Measurements from ENCODE around the gene SHOC2.

SHOC2 gene

DNA sequence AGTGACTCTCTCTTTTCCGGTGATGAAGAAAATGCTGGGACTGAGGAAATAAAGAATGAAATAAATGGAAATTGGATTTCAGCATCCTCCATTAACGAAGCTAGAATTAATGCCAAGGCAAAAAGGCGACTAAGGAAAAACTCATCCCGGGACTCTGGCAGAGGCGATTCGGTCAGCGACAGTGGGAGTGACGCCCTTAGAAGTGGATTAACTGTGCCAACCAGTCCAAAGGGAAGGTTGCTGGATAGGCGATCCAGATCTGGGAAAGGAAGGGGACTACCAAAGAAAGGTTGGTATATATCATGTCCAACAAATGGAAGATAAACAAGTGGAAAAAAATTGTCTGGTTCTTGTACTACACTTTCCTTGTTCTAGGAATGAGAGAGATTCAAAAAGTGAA lies 38.2 kb upstream of the SHOC2 start:
- Histone ChIP-seq H3K4me1 (ENCODE audit: control insufficient read depth, insufficient read depth, low read length) (peaks cover 3% of the 10 kb centered on the region), H3K27ac (ENCODE audit: low read length) (no peak overlapping the region), H3K36me3 (ENCODE audit: control insufficient read depth in 2 of 2, insufficient read depth in 2 of 2, low read length in 2 of 2) (peaks cover 9 to 10% of the 10 kb centered on the region in 2 donors), H3K27me3 (ENCODE audit: control insufficient read depth in 1 of 2, insufficient read depth in 2 of 2, low read length in 2 of 2) (no peaks in the 10 kb centered on the region), H3K4me3 (ENCODE audit: low read length in 2 of 2) (no peak overlapping the region), H3K9ac (ENCODE audit: low read length in 2 of 2) (no peak overlapping the region), H3K9me3 (ENCODE audit: control insufficient read depth in 2 of 2, low read length in 2 of 2) (no peaks in the 10 kb centered on the region)

DNA sequence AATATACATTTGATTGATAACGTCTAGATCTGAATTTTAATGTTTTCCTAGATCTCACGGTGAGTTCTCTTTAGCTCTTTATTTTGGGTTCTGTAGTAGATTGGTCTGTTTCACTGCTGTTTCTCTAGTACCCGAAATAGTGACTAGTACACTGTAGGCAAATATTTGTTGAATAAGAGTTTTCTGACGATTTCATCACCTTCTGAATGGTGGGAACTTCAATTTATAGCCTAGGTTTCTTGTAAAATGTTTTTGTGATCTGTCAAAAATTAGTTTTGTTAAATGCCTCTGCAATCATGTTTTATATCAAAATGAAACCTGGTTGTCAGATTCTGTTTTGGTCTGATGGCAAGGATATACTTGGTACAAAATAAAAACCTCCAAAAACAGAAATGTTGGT lies 37.5 kb upstream of the SHOC2 start:
- no peak overlapping the region for H3K27ac ChIP-seq (ENCODE audit: low read length)
- H3K9me3 ChIP-seq (ENCODE audit: control insufficient read depth in 2 of 2, low read length in 2 of 2): no peaks in the 10 kb centered on the region
- H3K36me3 ChIP-seq (ENCODE audit: control insufficient read depth in 2 of 2, insufficient read depth in 2 of 2, low read length in 2 of 2): peaks cover 9 to 10% of the 10 kb centered on the region in 2 donors
- H3K4me3 ChIP-seq (ENCODE audit: low read length in 2 of 2): no peak overlapping the region
- peaks cover 3% of the 10 kb centered on the region for H3K4me1 ChIP-seq (ENCODE audit: control insufficient read depth, insufficient read depth, low read length)
- H3K27me3 ChIP-seq (ENCODE audit: control insufficient read depth in 1 of 2, insufficient read depth in 2 of 2, low read length in 2 of 2): no peaks in the 10 kb centered on the region
- H3K9ac ChIP-seq (ENCODE audit: low read length in 2 of 2): no peak overlapping the region

DNA sequence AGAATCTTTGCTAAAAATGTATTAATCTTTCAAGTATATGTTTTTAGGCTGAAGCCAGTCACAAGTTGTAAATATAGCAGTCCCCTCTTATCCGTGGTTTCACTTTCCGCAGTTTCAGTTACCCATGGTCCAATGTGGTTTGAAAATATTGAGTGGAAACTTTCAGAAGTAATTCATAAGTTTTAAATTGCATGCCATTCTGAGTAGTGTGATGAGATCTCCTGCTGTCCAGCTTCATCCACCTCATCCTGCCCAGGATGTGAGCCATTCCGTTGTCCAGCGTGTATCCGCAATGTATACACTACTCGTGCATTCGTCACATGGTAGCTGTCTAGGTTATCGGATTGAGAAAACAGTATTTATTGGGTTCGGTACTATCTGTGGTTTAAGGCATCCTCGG lies 35.5 kb upstream of the SHOC2 start:
- Histone ChIP-seq H3K9me3 (ENCODE audit: control insufficient read depth in 2 of 2, low read length in 2 of 2) (no peaks in the 10 kb centered on the region), H3K36me3 (ENCODE audit: control insufficient read depth in 2 of 2, insufficient read depth in 2 of 2, low read length in 2 of 2) (peaks cover 11 to 15% of the 10 kb centered on the region in 2 donors), H3K27me3 (ENCODE audit: control insufficient read depth in 1 of 2, insufficient read depth in 2 of 2, low read length in 2 of 2) (no peaks in the 10 kb centered on the region), H3K4me3 (ENCODE audit: low read length in 2 of 2) (peak overlapping the region; percentile 36 to 59), H3K27ac (ENCODE audit: low read length) (no peak overlapping the region), H3K9ac (ENCODE audit: low read length in 2 of 2) (peak overlapping the region in 1 of 2 donors; percentile 34), H3K4me1 (ENCODE audit: control insufficient read depth, insufficient read depth, low read length) (peaks cover 3% of the 10 kb centered on the region)

DNA sequence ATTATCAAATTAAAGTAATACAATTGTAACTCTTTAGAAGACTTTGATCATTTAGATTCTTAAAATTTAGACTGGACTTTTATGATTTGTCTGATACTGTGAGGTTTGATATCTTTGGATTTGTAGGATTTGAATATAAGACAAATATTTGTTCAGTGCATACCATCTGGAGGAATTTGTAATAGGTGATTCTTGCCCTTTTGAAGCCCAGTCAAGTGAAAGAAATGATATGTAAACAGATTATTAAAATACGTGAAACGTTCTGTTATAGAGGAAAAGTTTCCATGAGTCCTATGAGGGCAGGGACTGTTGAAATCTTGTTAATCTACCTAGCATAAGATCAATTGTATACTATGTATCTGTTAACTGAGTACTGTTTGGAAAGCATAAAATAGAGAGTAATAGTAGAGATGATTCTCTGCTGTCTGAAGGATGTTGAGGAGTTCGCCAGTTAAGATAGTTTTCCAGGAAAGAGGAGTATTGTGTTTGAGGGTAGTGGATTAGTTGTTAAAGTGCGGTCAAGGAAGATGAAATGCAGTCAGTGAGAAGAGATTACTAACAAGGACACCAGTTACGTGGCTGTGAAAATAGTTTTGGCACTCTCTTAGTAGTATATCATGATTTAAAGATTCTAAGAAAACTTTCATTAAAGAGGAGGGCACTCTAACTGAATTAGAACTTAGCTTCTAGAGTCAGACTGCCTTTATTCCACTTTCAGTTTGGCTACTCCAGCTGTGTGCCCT lies 33.3 kb upstream of the SHOC2 start:
- H3K4me3 ChIP-seq (ENCODE audit: low read length in 2 of 2): no peak overlapping the region
- H3K4me1 ChIP-seq (ENCODE audit: control insufficient read depth, insufficient read depth, low read length): peaks cover 3% of the 10 kb centered on the region
- no peaks in the 10 kb centered on the region for H3K9me3 ChIP-seq (ENCODE audit: control insufficient read depth in 2 of 2, low read length in 2 of 2)
- H3K9ac ChIP-seq (ENCODE audit: low read length in 2 of 2): no peak overlapping the region
- peaks cover 11 to 21% of the 10 kb centered on the region in 2 donors for H3K36me3 ChIP-seq (ENCODE audit: control insufficient read depth in 2 of 2, insufficient read depth in 2 of 2, low read length in 2 of 2)
- no peak overlapping the region for H3K27ac ChIP-seq (ENCODE audit: low read length)
- H3K27me3 ChIP-seq (ENCODE audit: control insufficient read depth in 1 of 2, insufficient read depth in 2 of 2, low read length in 2 of 2): no peaks in the 10 kb centered on the region

DNA sequence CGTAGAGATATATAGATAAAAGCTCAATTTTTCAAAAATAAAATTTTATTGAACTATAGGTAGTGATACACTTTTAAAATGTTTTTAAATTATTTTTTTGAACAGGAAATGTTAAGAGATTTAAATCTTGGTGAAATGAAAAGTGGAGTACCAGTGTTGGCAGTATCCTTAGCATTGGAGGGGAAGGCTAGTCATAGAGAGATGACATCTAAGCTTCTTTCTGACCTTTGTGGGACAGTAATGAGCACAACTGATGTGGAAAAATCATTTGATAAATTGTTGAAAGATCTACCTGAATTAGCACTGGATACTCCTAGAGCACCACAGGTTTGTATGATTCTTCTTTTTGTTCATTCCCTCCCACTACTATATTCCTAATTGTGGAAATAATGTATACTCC lies 31.8 kb upstream of the SHOC2 start:
- H3K27ac ChIP-seq (ENCODE audit: low read length): no peak overlapping the region
- H3K27me3 ChIP-seq (ENCODE audit: control insufficient read depth in 1 of 2, insufficient read depth in 2 of 2, low read length in 2 of 2): no peaks in the 10 kb centered on the region
- no peaks in the 10 kb centered on the region for H3K9me3 ChIP-seq (ENCODE audit: control insufficient read depth in 2 of 2, low read length in 2 of 2)
- H3K36me3 ChIP-seq (ENCODE audit: control insufficient read depth in 2 of 2, insufficient read depth in 2 of 2, low read length in 2 of 2): peaks cover 8 to 21% of the 10 kb centered on the region in 2 donors
- H3K9ac ChIP-seq (ENCODE audit: low read length in 2 of 2): no peak overlapping the region
- no peak overlapping the region for H3K4me3 ChIP-seq (ENCODE audit: low read length in 2 of 2)
- H3K4me1 ChIP-seq (ENCODE audit: control insufficient read depth, insufficient read depth, low read length): peaks cover 3% of the 10 kb centered on the region

DNA sequence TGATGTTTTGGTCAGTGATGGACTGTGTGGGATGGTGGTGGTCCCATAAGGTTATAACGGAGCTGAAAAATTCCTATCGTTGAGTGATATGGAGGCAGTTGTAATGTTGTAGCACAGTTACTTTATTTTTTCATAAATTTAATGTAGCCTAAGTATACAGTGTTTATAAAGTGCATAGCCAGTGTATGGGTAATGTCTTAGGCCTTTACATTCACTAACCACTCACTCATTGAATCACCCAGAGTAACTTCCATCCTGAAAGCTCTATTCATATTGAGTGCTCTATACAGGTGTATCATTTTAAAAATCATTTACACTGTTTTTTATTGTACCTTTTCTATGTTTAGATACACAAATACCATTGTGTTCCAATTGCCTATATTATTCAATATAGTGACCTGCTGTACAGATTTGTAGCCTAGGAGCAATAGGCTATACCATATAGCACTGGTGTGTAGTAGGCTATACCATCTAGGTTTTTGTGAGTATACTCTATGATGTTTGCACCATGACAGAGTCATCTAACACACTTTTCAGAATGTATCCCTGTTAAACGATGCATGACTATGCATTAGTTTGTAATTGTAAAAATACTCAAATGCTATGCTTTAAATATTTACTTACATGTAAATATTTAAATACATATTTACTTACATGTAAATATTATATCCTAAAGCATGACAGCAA lies 26.7 kb upstream of the SHOC2 start:
- Histone ChIP-seq H3K36me3 (ENCODE audit: control insufficient read depth in 2 of 2, insufficient read depth in 2 of 2, low read length in 2 of 2) (peaks cover 6 to 22% of the 10 kb centered on the region in 2 donors), H3K9ac (ENCODE audit: low read length in 2 of 2) (no peak overlapping the region), H3K27me3 (ENCODE audit: control insufficient read depth in 1 of 2, insufficient read depth in 2 of 2, low read length in 2 of 2) (no peaks in the 10 kb centered on the region), H3K9me3 (ENCODE audit: control insufficient read depth in 2 of 2, low read length in 2 of 2) (no peaks in the 10 kb centered on the region), H3K27ac (ENCODE audit: low read length) (no peak overlapping the region), H3K4me3 (ENCODE audit: low read length in 2 of 2) (no peak overlapping the region), H3K4me1 (ENCODE audit: control insufficient read depth, insufficient read depth, low read length) (no peaks in the 10 kb centered on the region)

DNA sequence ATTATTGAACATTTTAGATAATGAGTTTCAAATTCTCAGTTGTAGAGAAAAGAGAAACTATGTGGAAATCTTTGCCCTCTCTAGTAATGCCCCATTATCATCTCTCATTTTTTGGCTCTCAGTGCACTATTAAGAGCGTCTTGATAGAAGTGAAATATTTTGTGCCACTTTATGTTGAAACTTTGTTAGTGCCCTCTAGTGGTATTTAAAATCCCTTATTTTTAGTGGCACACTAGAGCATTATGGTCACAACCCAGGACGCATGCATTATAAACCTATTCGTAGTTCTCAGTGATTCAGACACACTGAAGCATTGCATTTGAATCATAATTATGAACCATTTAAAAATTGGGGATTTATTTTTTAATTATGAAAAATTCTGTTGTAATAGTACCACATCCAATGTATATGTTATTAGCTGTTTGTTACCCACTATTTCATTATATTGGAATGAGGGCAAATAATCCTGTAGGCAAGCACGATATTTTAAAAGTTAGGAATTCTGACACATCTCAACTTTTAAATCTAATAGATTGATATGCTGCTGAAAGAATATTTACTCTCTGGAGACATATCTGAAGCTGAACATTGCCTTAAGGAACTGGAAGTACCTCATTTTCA lies 25.7 kb upstream of the SHOC2 start:
- H3K27me3 ChIP-seq (ENCODE audit: control insufficient read depth in 1 of 2, insufficient read depth in 2 of 2, low read length in 2 of 2): no peaks in the 10 kb centered on the region
- peaks cover 6 to 24% of the 10 kb centered on the region in 2 donors for H3K36me3 ChIP-seq (ENCODE audit: control insufficient read depth in 2 of 2, insufficient read depth in 2 of 2, low read length in 2 of 2)
- H3K9me3 ChIP-seq (ENCODE audit: control insufficient read depth in 2 of 2, low read length in 2 of 2): no peaks in the 10 kb centered on the region
- H3K4me3 ChIP-seq (ENCODE audit: low read length in 2 of 2): no peak overlapping the region
- H3K4me1 ChIP-seq (ENCODE audit: control insufficient read depth, insufficient read depth, low read length): no peaks in the 10 kb centered on the region
- H3K9ac ChIP-seq (ENCODE audit: low read length in 2 of 2): no peak overlapping the region
- no peak overlapping the region for H3K27ac ChIP-seq (ENCODE audit: low read length)

DNA sequence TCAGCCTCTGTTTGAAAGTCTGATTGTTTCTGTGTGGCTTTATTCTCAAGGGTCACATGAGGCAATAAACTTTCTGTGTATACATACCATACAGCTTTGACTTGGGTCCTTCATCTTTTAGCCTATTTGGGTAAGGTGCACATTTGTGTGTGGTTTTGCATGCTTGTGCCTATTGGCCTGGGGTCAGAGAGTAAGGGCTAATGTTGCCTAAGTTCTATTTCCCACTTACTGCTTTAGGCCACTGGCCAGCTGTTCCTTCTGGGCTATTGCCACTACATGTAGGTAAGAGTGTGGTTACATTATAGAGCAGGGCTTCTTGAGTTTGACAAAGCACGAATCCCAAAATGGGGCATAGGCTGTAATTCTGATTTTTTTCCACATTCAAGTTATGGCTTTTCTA lies 22.2 kb upstream of the SHOC2 start:
- Histone ChIP-seq H3K36me3 (ENCODE audit: control insufficient read depth in 2 of 2, insufficient read depth in 2 of 2, low read length in 2 of 2) (peaks cover 8 to 27% of the 10 kb centered on the region in 2 donors), H3K27me3 (ENCODE audit: control insufficient read depth in 1 of 2, insufficient read depth in 2 of 2, low read length in 2 of 2) (no peaks in the 10 kb centered on the region), H3K9me3 (ENCODE audit: control insufficient read depth in 2 of 2, low read length in 2 of 2) (no peaks in the 10 kb centered on the region), H3K4me3 (ENCODE audit: low read length in 2 of 2) (no peak overlapping the region), H3K9ac (ENCODE audit: low read length in 2 of 2) (peak overlapping the region in 1 of 2 donors; percentile 25), H3K27ac (ENCODE audit: low read length) (no peak overlapping the region), H3K4me1 (ENCODE audit: control insufficient read depth, insufficient read depth, low read length) (no peaks in the 10 kb centered on the region)

DNA sequence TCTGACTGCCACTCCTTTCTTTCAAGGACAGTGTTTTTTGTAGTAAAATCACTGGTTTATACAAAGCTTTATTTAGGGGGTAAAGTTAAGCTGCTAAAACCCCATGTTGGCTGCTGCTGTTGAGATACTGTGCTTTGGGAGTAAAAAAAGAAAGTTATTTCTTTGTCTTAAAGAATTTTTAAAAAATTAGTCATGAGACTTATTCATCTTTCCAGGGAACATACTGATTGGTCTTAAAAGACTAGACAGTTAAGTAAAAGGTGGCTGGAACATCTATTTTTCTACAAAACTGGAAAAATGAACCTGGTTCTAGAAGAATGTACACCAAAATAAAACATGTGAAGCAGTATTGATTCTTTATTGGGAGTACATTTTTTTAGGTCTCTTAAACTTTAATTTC lies 21.0 kb upstream of the SHOC2 start:
- no peak overlapping the region for H3K9ac ChIP-seq (ENCODE audit: low read length in 2 of 2)
- H3K4me1 ChIP-seq (ENCODE audit: control insufficient read depth, insufficient read depth, low read length): no peaks in the 10 kb centered on the region
- H3K9me3 ChIP-seq (ENCODE audit: control insufficient read depth in 2 of 2, low read length in 2 of 2): no peaks in the 10 kb centered on the region
- H3K27me3 ChIP-seq (ENCODE audit: control insufficient read depth in 1 of 2, insufficient read depth in 2 of 2, low read length in 2 of 2): no peaks in the 10 kb centered on the region
- H3K27ac ChIP-seq (ENCODE audit: low read length): no peak overlapping the region
- peaks cover 11 to 24% of the 10 kb centered on the region in 2 donors for H3K36me3 ChIP-seq (ENCODE audit: control insufficient read depth in 2 of 2, insufficient read depth in 2 of 2, low read length in 2 of 2)
- H3K4me3 ChIP-seq (ENCODE audit: low read length in 2 of 2): no peak overlapping the region

DNA sequence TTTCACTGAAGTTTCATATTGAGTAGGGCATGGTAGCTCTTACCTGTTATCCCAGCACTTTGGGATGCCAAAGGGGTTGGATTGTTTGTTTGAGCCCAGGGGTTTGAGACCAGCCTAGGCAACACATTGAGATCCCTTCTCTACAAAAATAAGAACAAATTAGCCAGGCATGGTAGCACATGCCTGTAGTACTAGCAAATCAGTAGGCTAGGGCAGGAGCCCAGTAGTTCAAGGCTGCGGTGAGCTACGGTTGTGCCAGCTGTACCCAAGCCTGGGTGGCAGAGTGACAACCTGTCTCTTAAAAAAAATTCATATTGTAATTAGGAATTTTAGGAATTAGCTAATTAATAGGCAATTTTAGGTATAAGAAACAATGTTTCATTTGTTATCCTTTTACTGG lies 18.4 kb upstream of the SHOC2 start:
- Histone ChIP-seq H3K9me3 (ENCODE audit: control insufficient read depth in 2 of 2, low read length in 2 of 2) (no peaks in the 10 kb centered on the region), H3K36me3 (ENCODE audit: control insufficient read depth in 2 of 2, insufficient read depth in 2 of 2, low read length in 2 of 2) (peaks cover 5 to 20% of the 10 kb centered on the region in 2 donors), H3K27ac (ENCODE audit: low read length) (no peak overlapping the region)

More for the DNA sequence above, 18.4 kb upstream of the SHOC2 start:
- no peak overlapping the region for H3K4me3 ChIP-seq (ENCODE audit: low read length in 2 of 2)
- H3K4me1 ChIP-seq (ENCODE audit: control insufficient read depth, insufficient read depth, low read length): no peaks in the 10 kb centered on the region
- no peak overlapping the region for H3K9ac ChIP-seq (ENCODE audit: low read length in 2 of 2)
- H3K27me3 ChIP-seq (ENCODE audit: control insufficient read depth in 1 of 2, insufficient read depth in 2 of 2, low read length in 2 of 2): no peaks in the 10 kb centered on the region

Data from stomach smooth muscle (tissue), 2 donors.